Fibroblast of the conjunctiva (primary cell): ENCODE measurements around the gene CA12.
"Not testable (repeated sequence)": the region's sequence is repeated elsewhere in the genome, so short reads cannot be mapped to it uniquely, and the experiment has no call there.

ENCODE experiments used
- DNase-seq: peaks from one replicate; pipeline ENCODE4 v3.0.0-alpha.2; 2010; ENCODE audit warnings: low read depth

Gene CA12

DNA sequence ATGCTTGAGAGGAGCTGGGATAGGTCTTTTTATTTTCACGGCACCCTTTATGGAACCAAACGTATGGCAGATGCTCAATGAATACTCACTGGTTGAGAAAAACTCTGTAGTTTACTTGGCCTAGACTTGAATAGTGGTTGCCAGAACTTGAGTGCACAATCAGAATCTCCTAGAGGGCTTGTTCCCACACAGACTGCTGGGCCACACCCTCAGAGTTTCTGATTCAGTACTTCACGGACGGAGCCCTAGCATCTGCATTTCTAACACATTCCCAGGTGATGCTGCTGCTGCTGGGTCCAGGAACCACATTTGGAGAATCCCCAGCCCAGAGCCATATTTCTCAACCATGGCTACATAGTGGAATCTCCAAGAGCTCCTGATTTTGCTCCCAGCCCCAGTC is 24.6 kb downstream of the CA12 start:
- DNase-seq, result no peak

DNA sequence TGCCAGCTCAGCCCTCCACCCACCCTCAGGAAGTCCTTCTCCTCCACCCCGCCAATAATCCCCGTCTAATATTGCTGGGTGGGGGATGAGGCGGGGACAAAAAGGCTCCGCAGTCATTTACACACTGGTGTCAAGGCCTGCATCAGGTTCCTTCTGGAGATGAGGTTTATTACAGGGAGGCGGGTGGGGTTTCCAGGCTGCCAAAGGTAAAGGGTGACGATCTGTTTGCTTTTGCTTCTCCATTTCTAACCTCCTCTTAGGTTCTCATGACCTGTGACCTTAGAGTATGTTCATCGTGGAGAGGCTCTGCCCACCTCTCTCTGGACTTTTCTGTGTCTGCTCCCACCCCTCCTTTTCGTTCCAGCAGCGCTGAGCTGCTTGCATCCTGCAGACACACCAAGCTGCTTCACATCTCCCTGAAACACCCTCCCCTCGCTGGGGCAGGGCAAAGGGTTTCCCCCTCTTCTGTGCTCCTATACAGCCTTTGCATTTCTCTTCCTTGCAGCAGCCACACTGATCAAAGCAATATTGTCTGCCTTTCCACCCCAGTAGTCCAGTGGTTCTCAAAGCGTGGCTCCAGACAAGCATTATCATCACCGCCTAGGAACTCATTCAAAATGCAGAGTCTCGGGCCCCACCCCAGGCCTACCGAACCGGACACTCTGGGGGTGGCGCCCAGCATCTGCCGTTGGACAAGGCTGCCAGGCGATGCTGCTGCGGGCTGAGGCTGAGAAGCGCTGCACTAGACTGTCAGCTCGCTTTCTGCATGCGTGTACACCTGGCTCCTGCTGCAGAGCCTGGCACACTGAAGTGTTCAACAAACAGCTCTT is 26.6 kb downstream of the CA12 start:
- no peak for DNase-seq

DNA sequence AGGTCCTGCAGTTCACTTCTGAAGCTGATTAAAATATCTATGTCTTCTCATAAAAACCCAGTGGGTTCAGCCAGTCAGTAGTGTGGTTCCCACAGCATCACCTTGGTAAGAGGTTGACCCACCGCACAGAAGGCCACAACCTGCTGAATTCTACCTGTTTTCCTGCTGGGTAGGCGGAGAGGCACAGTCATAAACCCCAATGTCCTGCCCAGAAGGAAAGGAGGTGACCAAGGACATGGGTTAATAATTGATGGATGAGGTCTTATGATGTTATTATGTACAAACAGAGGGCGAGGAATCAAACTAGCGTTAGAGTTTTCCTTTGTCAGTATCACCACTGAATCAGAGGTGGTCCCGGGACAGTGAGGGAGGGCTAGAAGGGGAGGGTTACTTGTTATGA is 27.8 kb downstream of the CA12 start:
- DNase-seq, result no peak

DNA sequence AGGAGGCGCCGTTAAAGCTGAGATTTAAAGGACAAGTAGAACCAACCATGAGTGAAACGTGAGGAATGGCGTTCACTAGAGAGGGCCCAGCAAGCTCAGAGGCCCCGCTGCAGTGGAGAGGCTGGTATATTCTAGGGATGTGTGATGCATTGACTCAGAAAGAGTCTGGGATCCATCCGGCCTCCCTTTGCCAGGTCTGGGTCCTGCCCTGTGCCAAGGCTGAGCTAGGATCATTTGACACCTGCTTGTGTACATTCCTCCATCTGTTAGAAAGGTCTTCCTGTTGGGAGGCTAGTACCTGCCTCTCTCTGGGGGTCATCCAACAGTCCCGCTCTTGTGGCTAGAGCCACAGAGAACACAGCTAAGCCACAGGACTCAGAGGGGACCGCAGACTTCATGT is 28.4 kb downstream of the CA12 start:
- DNase-seq, result no peak

DNA sequence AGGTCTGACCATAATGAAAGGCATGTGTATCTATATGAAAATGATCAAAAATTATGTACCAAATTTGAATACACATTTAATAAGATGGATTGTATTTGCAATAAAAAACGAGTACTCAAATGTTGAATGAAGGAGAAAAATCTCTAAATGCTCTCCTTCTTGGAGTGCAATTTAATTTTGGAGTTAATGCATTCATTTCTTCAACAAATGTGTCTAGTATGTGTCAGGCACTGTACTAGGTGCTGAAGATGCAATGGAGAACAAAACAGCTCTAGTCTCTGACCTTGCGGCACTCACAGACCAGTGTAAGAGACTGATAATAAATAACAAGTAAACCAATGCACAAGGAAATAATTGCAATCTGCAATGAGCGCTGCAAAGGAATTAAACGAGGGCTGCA is 28.8 kb downstream of the CA12 start:
- DNase-seq, result no peak

DNA sequence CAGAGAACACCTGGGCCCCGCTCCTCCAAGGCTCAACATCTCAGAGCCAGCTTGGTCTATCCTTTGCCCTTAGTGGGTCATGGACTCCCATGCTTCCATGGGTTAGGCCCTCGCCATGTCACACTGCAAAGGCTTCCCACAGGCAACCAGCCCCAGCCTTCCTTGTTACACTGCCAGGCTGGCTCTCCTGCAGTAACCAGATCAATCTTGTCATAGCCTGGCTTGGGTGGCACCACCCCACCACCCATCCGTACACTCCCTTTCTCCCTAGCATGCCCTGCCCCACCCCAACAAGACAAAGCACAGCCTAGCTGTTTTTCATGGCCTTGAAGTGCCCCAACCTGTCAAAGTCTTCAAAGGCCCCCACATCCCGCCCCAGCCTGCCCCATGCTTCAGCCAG is 30.5 kb downstream of the CA12 start:
- no peak for DNase-seq

DNA sequence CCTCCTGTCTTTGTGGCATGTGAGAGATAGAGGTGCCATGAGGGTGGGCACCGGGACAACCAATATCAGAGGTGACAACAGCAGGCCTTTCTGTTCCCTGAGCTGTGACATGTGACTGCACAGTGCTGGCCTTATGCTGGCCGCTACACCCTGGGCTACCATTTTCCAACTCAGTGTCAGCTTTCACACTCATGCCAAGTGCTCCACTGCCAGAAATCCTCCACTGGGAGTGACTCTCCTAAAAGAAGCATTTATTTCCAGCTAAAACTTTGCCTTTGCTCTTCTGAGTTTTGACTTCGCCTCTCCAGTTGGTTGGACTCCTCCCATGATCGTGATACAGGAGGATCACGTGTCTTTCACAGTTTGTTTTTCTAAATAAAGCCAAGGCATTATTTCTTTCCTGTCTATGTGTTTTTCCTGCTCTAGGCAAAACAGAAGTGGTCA is 31.4 kb downstream of the CA12 start:
- no peak for DNase-seq

DNA sequence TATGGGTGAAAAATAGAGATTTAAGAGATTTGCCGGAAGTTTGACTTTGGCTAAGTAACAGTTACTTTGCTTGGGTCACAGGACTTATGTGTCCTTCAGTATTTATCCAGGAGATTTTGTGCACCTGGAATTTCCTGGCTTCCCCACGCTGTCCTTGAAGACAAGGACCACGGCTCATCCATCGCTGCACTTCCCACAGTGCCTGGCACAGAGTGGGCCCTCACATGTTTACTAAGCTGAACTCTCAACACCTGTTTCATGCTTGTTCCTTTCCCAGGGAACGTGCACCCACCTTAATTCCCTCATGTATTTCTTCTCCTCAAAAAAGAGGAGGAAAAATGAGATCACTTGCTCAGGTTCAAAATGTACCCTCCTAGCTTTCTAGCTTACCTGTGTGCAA is 32.0 kb downstream of the CA12 start:
- no peak for DNase-seq

DNA sequence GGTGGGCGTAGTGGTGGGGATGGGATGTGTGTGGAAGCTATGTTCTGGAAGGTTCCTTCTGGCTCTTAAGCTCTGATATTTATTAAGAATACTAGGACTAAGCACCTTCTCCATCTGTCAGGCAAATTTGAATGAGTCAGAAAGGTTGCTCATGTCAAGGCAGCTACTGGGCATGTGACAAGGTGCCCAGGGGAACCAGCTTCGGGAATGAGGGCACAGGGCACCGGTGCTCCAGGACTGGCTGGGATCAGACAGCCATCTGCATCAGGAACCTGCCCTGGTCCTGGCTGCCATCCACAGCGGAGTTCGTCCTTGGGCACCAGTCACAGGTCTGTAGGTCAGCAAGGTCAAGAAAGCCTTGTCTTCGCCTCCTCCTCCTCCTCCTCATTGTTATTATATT is 32.5 kb downstream of the CA12 start:
- no peak for DNase-seq

DNA sequence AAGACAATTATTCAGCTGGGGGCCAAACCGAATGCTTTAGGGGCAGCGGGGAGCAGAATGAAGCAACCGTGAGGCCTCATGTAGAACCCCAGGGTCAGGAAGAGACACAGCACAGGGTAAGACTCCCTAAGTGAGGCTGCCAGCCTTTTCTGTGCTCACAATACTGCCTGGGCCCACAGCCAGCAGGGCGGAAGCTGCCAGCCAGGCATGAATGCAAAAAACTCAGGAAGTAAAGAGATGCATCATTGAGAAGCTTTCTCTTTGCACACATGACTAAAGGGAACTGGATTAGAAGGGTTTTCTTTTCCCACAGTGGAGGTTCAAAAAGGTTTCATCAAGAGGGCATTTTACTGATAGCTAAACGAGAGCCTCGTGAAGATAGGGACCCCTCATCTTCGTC is 33.3 kb downstream of the CA12 start:
- DNase-seq, result peak; percentile 58

DNA sequence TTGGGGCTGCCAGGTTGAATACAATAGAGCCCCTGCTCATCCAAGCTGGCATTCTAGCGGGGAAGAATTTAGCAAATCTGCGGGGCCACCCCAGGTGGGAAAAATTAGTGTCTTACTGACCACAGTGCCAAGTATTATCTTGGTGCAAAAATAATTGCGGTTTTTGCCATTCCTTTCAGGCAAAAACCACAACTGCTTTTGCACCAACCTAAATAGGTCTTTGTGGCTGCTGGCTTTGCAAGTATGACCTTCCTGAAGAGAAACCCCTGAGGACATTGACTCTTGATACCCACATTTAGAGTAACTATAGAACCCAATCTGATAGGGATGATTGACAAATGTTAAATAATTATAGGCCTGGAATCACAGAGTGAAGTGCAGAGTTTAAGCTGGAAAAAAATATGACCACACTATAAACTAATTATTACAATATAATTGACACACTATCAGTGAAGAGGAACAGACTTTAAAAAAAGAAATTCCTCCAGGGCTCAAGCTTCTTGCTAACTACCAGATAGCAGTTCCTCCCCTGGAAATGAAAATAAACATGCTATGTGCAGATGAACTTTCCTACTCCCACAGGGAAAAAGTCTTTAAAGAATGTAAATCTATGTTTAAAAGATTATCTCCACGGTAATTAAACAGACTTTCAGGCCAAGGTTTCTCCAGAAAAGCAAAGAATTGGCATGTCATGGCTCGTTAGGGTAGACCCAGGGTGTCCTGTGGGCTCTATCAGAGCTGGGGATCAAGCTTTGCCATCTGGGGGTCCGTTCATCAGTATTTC is 34.4 kb downstream of the CA12 start:
- DNase-seq, result no peak

DNA sequence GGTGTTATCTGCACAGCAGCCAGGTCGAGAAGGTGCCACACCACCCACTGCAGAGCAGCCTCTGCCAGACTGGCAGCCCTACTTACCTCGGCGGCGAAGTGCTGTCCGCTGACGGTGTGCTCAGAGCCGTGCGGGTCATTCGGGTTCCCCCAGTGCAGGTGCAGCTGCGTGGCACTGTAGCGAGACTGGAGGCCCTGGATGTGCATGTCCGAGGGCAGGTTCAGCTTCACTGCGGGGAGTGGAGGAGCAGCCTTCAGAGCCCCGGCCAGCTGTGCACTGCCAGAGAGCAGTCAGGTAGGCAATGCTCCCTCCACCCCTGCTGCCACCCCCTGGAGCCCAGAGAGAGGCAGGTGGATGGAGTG is 36.3 kb downstream of the CA12 start:
- DNase-seq, result no peak

DNA sequence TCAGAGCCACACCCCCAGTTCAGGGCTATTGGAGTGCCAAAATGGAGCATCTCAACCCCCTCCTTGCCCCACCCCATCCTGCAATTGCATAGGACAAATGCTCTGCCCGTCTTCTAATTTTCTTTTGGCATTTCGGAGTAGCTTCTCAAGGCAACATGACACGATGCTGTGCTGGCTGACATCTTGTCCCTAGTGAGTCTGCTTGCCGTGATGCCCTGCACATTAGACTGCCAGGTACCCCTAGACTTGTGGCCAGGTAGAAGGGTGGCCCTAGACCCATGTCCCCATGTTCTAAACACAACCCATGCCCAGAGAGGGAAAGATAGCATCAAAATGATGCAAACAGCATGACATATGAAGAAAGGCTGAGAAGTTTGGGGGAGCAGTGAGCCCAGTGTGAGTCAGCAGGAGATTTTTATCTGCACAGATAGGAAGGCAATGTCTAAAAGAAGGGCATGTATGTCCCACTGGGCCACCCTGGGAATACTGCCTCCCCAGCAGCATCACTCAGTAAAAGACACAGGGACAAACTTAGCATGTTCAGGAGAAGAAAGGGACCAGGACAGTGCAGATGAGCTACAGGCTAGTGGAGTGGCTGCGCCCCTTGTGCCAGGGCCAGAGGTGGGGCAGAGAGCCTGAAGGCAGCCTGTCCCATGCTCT is 36.8 kb downstream of the CA12 start:
- DNase-seq, result no peak

DNA sequence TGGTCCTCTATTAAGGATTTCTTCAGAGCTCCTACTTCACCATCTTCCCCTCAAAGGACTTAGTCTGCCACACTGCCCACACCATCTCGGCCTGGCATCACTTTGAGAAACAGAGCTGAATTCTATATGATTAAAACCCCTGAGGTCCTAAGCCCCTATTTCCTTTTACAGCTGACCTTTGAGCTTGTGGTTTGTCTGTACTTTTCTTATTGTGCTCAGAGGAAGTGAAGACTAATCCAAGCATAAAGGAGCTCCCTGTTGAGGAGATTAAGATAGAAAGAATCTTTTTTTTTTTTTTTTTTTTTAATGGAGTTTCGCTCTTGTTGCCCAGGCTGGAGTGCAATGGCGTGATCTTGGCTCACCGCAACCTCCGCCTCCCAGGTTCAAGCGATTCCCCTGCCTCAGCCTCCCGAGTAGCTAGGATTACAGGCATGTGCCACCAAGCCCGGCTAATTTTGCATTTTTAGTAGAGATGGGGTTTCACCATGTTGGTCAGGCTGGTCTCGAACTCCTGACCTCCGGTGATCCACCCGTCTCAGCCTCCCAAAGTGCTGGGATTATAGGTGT is 38.6 kb downstream of the CA12 start:
- not testable (repeated sequence) for DNase-seq

DNA sequence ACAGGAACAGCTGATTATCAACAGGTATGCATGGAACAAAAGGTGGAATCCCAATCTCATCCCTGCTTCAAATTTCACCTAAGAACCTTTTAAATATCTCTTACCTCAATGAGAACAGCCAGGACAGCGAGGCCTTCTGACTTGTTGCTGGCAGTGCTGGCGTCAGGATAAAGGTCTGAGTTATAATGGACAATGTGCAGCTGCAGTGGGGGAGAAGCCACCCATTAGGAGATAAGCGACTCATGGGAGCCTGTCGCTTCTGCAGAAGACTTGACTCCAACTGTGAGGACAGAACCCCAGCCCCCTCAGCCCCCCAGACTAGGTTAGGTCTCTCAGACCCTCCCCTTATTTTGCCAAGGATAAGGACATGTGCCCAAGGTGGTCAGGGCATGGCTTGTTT is 39.7 kb downstream of the CA12 start:
- no peak for DNase-seq

DNA sequence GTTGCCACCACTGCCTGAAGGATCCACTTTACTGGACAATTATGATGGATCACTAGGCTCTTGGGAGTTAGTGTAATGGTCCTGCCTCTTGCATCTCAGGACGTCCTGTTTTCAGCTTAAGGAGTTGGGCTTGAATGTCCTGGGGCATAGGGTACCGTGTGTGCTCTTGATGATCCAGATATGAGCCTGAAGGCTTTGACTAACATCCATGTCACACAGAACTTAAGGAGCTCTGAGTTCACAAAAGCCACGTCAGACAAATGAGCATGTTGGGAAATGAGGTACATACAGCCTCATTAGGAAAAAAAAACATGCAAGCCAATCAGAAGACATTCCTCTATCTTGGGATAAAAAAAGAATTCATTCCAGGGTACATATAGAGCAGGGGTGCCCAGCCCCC is 40.8 kb downstream of the CA12 start:
- DNase-seq, result no peak

DNA sequence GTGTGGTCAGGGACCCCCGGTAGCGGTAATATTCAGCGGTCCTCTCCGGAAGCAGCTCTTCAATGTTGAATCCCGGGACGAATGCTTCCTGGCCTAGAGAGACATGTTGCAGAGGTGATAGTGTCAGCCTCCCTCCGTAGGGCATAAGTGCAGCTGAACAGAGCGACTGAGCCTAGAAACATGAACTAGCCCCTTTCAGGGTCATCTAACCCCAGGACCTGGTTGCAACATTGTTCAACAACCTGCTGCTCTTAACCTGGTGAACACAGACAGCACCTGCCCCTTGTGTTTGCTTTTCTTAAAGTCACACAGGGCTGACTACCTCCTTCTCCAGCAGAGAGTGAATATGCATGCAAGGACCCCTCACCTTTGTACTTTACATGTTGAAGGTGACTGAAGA is 41.3 kb downstream of the CA12 start:
- no peak for DNase-seq

DNA sequence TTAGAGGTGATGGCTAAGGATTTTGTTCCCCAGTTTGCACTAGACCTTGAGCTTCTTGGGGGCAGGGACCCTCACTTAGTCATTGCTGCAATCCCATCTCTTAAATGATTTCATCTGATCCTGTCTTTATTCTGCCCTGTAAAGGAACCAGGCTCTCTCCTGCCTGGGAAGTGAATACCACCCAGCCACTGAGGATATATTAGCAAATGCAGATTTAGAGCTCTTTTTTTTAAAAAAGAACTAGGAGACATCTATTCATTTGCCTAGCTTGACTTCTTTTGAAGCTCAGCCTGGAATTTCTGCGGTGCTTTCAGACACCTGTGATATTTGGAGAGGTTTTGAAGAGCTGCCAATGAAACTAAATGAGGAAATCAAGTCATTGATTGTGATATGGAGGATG is 41.8 kb downstream of the CA12 start:
- no peak for DNase-seq

DNA sequence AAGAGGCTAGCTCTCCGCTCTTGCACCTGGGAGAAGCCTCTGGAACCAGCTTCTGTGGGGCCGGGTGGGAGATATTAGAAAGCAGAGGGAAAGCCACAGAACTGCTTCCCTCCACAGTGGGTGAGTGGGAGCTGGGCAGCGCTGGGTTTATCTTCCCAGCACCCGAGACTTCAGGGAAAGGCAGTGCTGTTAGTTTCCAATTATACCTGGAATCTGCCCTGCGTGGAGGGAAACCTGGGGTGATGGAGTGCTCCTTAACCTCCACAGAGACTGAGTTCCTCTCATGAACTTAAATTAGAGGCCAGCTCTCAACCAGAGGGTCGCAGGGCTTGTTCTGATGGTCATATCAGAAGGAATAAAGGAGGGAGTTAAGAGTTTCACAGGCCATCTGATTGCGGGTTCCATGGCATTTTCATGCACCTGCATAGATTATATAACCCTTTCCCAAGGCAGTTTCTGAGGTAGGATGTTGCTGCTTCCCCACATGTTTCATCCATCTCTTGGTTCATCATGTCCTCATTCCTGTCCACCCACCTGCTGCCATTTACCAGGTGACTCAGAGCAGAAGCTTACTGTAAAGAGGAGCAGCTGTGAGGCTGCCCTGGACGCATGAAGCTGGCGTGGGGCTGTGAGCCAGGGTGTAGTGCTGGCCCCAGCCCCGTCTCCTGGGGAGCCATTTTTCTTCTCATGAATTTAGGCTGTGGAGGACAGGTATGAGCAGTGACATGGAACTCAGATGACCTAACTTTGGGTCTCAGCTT is 42.5 kb downstream of the CA12 start:
- no peak for DNase-seq

DNA sequence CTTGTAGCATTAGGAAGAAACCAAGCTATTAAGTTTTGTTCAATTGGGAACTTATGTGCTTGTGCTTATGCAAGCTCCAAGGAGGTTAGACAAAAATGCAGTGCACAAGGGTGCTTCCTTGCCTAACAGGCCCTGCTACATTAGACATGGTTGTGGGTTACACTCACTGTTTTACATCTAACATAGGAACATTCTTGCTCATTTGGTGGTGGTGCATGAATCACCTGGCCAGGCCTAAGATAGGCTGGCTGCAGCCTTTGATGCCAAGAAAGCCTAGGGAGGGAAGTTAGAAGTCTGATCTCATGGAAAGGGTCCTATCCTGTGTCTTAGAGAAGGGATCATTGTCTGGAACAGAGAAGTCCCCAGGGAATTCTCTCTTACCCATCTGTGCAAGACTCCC is 43.5 kb downstream of the CA12 start:
- DNase-seq, result peak; percentile 56

DNA sequence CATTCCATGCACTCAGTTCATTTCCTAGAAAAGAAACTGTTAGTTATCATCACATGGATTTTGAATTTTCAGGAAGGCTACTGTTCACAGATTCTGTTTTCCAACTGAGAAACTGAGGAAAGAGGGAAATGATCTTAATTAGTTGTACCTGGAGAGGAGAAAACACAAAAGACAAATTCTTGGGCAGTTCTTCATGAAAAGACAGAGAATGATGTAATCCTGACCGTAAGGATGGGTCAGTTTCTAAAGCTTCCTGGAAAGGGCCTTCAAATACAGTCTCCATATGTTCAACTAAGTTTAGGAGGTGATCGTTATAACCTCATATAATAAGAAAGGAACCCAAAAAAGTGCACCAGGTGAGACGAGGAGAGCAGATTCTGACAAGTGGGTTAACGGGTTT is 44.6 kb downstream of the CA12 start:
- no peak for DNase-seq
